Stimulated activated memory B cell treated with anti-CD40 and anti-IgM and Interleukin-4, amounts not matched to agents 10 μg/mL and 1 μg/mL and 100 μg/mL, for 72 hours (primary cell): ENCODE measurements around the gene PSEN2.
A peak's percentile ranks its signal among the peaks of the same experiment; 100 is the strongest.

Experiments
- ATAC-seq: fragments of 150-1000 bp; cut with Tn5 transposase; 2 replicates; pipeline ENCODE4 v1.10.0; 2021
- H3K27ac Mint-ChIP-seq: one replicate; pipeline ENCODE4 v1.8.0; 2022; ENCODE audit warnings: mild to moderate bottlenecking, mixed read lengths
- H3K27me3 Mint-ChIP-seq: one replicate; pipeline ENCODE4 v1.8.0; 2022; ENCODE audit warnings: mixed read lengths
- H3K36me3 Mint-ChIP-seq: one replicate; pipeline ENCODE4 v1.8.0; 2022; ENCODE audit warnings: mixed read lengths
- H3K4me1 Mint-ChIP-seq: one replicate; pipeline ENCODE4 v1.8.0; 2022; ENCODE audit warnings: mixed read lengths
- H3K4me3 Mint-ChIP-seq: one replicate; pipeline ENCODE4 v1.8.0; 2022; ENCODE audit warnings: mild to moderate bottlenecking, moderate library complexity, mixed read lengths
- H3K9me3 Mint-ChIP-seq: one replicate; pipeline ENCODE4 v1.8.0; 2022; ENCODE audit warnings: mixed read lengths

PSEN2 gene

GRCh38 chr1:226940029-226940805, 69.8 kb downstream of the PSEN2 start, which contains the start of gene COQ8A:
COQ8A (plus strand) TSS chr1:226940294; CDS start chr1:226961386, 21,092 bp downstream.
- Mint-ChIP-seq H3K27ac (peak within 1 kb of the TSS; percentile 100), H3K4me1 (peaks cover 57% of the 10 kb centered on the region), H3K4me3 (peak within 1 kb of the TSS; percentile 97), H3K36me3 (peaks cover 12% of the 10 kb centered on the region), H3K27me3 (no peaks in the 10 kb centered on the region), H3K9me3 (peaks cover 4% of the 10 kb centered on the region)
- ATAC-seq: peak; percentile 99

- H3K36me3 Mint-ChIP-seq: peaks cover 7% of the 10 kb centered on the region
- H3K27me3 Mint-ChIP-seq: no peaks in the 10 kb centered on the region
Measured at GRCh38 chr1:226940806-226941067, 70.3 kb downstream of the PSEN2 start.

GRCh38 chr1:226942392-226942791, 72.0 kb downstream of the PSEN2 start:
- no peaks in the 10 kb centered on the region for H3K9me3 Mint-ChIP-seq
- H3K36me3 Mint-ChIP-seq: peaks cover 7% of the 10 kb centered on the region
- no peak for ATAC-seq
- H3K27me3 Mint-ChIP-seq: no peaks in the 10 kb centered on the region
- peaks cover 76% of the 10 kb centered on the region for H3K4me1 Mint-ChIP-seq
- H3K4me3 Mint-ChIP-seq: no peak overlapping the region
- H3K27ac Mint-ChIP-seq: no peak overlapping the region

More at GRCh38 chr1:226940806-226941067, 70.3 kb downstream of the PSEN2 start:
- H3K27ac Mint-ChIP-seq: peak overlapping the region; percentile 100
- ATAC-seq: no peak
- peaks cover 62% of the 10 kb centered on the region for H3K4me1 Mint-ChIP-seq
- peak overlapping the region; percentile 97 for H3K4me3 Mint-ChIP-seq
- no peaks in the 10 kb centered on the region for H3K9me3 Mint-ChIP-seq

- H3K27ac Mint-ChIP-seq: peak overlapping the region; percentile 21
Measured at GRCh38 chr1:226943156-226943555, 72.7 kb downstream of the PSEN2 start.

GRCh38 chr1:226943927-226944326, 73.5 kb downstream of the PSEN2 start:
- Mint-ChIP-seq H3K27me3 (no peaks in the 10 kb centered on the region), H3K27ac (peak overlapping the region; percentile 67), H3K4me3 (no peak overlapping the region), H3K4me1 (peaks cover 78% of the 10 kb centered on the region), H3K36me3 (peaks cover 15% of the 10 kb centered on the region), H3K9me3 (peaks cover 3% of the 10 kb centered on the region)
- no peak for ATAC-seq

More at GRCh38 chr1:226943156-226943555, 72.7 kb downstream of the PSEN2 start:
- H3K36me3 Mint-ChIP-seq: peaks cover 10% of the 10 kb centered on the region
- no peaks in the 10 kb centered on the region for H3K27me3 Mint-ChIP-seq
- peaks cover 78% of the 10 kb centered on the region for H3K4me1 Mint-ChIP-seq
- H3K4me3 Mint-ChIP-seq: no peak overlapping the region
- ATAC-seq: no peak
- peaks cover 1% of the 10 kb centered on the region for H3K9me3 Mint-ChIP-seq

- H3K27me3 Mint-ChIP-seq: no peaks in the 10 kb centered on the region
- peaks cover 15% of the 10 kb centered on the region for H3K36me3 Mint-ChIP-seq
- peaks cover 3% of the 10 kb centered on the region for H3K9me3 Mint-ChIP-seq
- no peak overlapping the region for H3K4me3 Mint-ChIP-seq
- ATAC-seq: no peak
- H3K4me1 Mint-ChIP-seq: peaks cover 72% of the 10 kb centered on the region
- peak overlapping the region; percentile 5 for H3K27ac Mint-ChIP-seq
Measured at GRCh38 chr1:226945106-226945857, 74.9 kb downstream of the PSEN2 start.
